ENCODE data around the gene ERGIC3.
"Not testable (repeated sequence)": the region's sequence is repeated elsewhere in the genome, so short reads cannot be mapped to it uniquely, and the experiment has no call there.

ERGIC3 gene

DNA sequence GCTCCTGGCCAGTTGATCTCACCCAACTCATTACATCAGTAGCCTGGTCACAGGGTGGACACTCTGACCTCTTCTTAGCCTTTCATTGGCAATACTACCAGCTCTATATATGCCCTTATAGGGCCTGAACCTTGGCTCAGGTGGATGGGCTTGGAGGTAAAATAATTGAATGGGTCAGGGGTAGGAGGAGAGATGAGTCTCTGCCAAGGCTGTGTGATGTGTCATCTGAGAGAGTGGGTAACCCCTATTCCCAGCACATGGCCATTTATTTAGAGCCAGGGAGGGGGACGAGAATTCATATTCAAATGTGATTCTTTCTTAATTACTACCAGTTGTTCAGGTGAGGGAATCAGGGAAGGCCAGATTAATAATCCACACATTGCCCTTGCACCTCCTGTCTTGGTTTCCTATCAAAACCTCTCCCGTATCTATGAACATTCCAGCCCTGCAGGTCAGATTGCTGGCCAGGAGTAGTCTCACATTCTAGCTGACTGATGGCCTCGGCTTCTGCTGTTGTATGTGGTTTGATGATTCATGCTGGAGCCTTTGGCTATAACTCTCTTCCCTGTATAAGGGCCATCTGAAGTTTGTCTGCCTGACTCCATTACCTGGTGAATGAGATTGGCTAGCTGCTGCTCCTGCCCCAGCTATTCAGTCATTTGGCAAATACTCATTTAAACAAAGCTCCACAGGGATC lies 25.8 kb upstream of the ERGIC3 start:
- intact Hi-C loops (cut with DNase I) = no loop called here
- DNase-seq = peak in 1 of 10 donors; percentile 9

- intact Hi-C loops (cut with DNase I) = no loop called here
- no peak for DNase-seq
Observed at GRCh38 chr20:35517125-35517524, 24.8 kb upstream of the ERGIC3 start.

DNA sequence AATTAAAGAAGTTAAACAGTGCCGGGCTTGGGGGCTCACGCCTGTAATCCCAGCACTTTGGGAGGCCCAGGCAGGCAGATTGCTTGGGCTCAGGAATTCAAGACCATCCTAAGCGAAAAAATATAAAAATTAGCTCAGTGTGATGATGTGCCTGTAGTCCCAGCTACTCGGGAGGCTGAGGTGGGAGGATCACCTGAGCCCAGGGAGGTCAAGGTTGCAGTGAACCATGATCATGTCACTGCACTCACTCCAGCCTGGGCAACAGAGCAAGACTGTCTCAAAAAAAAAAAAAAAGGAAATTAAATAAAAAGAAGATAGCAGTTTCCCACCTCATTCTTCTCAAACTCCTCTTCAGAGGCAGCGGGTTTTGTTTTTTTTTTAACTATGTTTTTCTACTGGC lies 24.1 kb upstream of the ERGIC3 start:
- DNase-seq = peak in 1 of 10 donors; percentile 20
- intact Hi-C loops (cut with DNase I) = not testable (repeated sequence)

- intact Hi-C loops (cut with DNase I) = no loop called here
- peak in 2 of 10 donors; percentile 17 to 22 for DNase-seq
Observed at GRCh38 chr20:35518955-35519354, 22.9 kb upstream of the ERGIC3 start.

DNA sequence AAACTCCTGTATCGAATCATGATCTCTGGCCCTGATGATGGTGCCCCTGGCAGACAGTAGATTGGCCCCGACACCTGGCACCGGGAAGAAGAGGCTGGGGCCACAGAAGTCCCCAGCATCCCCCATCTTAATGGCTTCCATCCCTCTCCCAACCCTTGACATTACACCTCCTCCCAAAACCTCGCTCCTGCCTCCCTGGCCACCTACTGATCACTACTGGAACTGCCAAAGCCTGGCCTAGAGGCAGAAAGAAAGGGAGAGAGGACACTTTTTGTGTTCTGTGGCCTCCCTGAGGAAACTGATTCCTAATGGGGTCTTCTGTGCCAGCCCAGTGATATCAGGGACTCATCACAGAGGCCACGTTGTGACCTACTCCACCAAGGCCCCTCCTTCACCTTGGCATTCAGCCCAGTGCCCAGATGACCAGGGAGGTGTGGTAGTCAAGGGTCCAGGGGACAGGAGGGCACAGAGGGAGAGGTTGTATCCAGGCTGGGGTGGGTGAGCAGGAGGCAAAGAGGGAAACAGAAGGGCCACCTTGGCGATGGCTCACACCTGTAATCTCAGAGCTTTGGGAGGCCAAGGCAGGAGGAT lies 18.5 kb upstream of the ERGIC3 start:
- intact Hi-C loops (cut with DNase I) = no loop called here
- peak in 2 of 10 donors; percentile 17 to 48 for DNase-seq

- intact Hi-C loops (cut with DNase I) = no loop called here
- DNase-seq = peak in 5 of 10 donors; percentile 18 to 82 (median 28)
Observed at GRCh38 chr20:35525639-35526038, 16.2 kb upstream of the ERGIC3 start.

GRCh38 chr20:35527122-35527769 lies 14.6 kb upstream of the ERGIC3 start:
- peak in 2 of 10 donors; percentile 5 to 28 for DNase-seq
- intact Hi-C loops (cut with DNase I) = no loop called here

GRCh38 chr20:35529552-35529951 lies 12.3 kb upstream of the ERGIC3 start, which contains the start of gene C20orf173:
TSS of gene C20orf173 (minus strand) at chr20:35529652. CDS start at chr20:35529373, 279 bp downstream.
- intact Hi-C loops (cut with DNase I) = no loop called here
- no peak for DNase-seq

- DNase-seq = peak in 1 of 10 donors; percentile 48
- intact Hi-C loops (cut with DNase I) = loop anchor here (5.0 kb wide), 1 partner anchor 123 kb away; the partner anchor contains the start of genes CPNE1 and RBM12
Observed at GRCh38 chr20:35539756-35540212, 2.1 kb upstream of the ERGIC3 start.

DNA sequence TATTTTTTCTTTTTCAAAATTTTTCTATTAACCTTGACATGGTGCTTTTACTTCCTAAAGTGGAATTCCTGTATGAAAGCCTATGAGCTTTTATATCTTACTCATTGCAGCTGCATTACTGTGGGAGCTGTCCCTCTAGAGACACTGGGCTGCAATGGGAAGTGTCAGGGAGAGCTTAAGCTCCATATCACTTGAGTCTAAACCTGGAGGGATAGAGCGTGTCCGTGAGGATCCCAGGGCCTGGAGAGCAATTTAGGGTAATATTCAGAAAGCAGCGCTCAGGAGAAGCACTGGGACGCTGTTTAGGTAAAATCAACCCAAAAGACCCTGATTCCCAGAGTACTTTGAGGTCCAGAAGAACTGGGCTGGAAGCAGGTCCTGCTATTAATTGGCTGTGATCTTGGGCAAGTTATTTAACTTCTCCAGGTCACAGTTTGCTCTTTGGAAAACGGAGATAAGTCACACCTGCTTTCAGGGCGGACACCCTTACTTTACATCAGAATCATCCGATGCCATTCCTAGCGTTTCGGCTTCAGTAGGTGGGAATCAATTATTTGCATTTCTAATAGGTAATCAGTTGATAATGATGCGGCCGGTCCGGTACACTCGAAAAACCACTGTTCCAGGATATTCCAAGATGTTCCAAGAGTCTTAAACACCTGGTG lies 628 bp upstream of the ERGIC3 start:
- no peak for DNase-seq
- intact Hi-C loops (cut with DNase I) = loop anchor here (5.0 kb wide), 1 partner anchor 121 kb away; the partner anchor contains the start of genes CPNE1 and RBM12

DNA sequence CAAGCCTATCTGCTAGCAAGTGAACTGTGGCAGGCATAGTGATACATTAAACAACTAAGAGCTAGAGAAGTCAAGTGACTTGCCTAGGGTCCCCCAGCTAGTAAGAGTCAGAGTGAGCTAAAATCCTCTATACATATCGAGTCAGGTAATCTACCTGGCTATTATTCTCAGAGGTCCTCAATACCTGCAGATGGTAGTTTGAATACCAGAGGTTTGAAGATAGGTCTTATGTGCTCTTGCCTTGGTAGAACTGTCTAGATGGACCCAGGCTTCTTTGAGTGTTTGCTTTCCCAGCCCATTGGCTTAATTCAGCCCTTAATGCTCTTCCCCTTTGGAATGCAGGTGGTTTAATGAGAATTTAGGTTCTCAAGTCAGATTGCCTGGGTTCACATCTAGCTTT lies 1.1 kb downstream of the ERGIC3 start:
- no peak for DNase-seq
- intact Hi-C loops (cut with DNase I) = loop anchor here (5.0 kb wide), 1 partner anchor 119 kb away; the partner anchor contains the start of genes CPNE1 and RBM12

GRCh38 chr20:35544436-35544835 lies 2.6 kb downstream of the ERGIC3 start:
- peak in 1 of 10 donors; percentile 82 for DNase-seq
- intact Hi-C loops (cut with DNase I) = loop anchor here (5.0 kb wide), 1 partner anchor 118 kb away; the partner anchor contains the start of genes CPNE1 and RBM12

DNA sequence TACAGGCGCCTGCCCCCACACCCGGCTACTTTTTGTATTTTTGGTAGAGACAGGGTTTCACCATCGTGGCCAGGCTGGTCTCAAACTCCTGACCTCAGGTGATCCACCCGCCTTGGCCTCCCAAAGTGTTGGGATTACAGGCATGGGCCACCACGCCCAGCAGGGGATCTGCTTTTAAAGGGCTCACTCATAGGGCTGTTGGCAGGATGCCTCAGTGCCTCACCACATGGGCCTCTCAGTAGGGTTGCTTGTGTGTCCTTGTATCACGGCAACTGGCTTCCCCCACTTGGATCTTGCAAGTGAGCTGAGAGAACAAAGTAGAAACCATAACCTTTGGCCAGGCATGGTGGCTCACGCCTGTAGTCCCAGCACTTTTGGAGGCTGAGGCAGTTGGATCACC lies 3.1 kb downstream of the ERGIC3 start:
- intact Hi-C loops (cut with DNase I) = loop anchor here (5.0 kb wide), 1 partner anchor 117 kb away; the partner anchor contains the start of genes CPNE1 and RBM12
- DNase-seq = peak in 1 of 10 donors; percentile 64

- no peak for DNase-seq
- intact Hi-C loops (cut with DNase I) = no loop called here
Observed at GRCh38 chr20:35546127-35546526, 4.2 kb downstream of the ERGIC3 start.

- intact Hi-C loops (cut with DNase I) = no loop called here
- no peak for DNase-seq
Observed at GRCh38 chr20:35547329-35547728, 5.5 kb downstream of the ERGIC3 start.

DNA sequence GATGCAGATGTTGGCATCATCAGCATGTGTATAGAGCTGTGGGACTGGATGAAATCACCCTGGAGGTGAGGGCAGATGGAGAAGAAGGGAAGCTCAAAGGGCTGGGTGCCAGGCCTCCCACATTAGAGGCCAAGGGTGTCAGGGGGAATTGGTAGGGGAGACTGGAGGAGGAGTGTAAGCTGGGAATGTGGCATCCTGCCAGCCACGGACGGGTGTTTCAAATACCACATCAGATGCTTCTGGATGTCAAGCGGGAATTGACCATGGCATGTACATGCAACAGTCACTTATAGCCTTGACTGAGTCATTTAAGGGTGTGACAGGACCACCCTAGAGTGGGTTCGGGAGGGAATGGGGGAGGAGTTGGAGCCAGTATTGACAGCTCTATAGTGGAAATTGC lies 9.6 kb downstream of the ERGIC3 start:
- DNase-seq = no peak
- intact Hi-C loops (cut with DNase I) = no loop called here

GRCh38 chr20:35552914-35553313 lies 11.0 kb downstream of the ERGIC3 start:
- DNase-seq = no peak

GRCh38 chr20:35555461-35555860 lies 13.6 kb downstream of the ERGIC3 start:
- DNase-seq; intact Hi-C loops (cut with DNase I): not testable (repeated sequence)

More at GRCh38 chr20:35552914-35553313, 11.0 kb downstream of the ERGIC3 start:
- intact Hi-C loops (cut with DNase I) = no loop called here

DNA sequence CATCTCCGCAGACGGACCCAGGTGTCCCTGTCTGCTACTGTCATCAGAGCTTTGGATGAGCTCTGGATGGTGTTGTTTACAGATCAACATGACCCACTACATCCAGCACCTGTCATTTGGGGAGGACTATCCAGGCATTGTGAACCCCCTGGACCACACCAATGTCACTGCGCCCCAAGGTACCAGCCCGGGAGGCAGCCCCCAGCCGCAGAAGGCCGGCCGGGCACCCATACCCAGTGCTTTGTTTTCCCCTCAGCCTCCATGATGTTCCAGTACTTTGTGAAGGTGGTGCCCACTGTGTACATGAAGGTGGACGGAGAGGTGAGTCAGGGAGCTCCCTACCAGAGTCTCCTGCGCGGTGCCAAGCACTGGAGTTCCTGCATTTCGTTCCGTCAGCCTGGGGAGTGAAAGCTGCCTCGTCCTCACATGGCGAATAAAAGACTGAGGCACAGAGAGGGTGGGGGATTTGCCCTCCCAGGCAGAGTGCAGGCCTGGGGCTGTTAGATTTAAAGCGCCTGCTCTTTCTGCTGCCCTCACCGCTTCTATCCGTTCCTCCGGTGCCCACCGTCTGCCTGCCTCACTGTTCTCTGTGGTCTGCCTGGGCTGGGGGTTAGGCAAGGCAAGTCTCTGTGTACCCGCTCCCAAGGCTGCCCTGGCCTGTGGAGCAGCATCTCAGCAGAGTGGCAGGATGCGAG lies 14.2 kb downstream of the ERGIC3 start:
- intact Hi-C loops (cut with DNase I) = no loop called here
- no peak for DNase-seq

- intact Hi-C loops (cut with DNase I) = no loop called here
- no peak for DNase-seq
Observed at GRCh38 chr20:35556871-35557270, 15.0 kb downstream of the ERGIC3 start.
